Gastrocnemius medialis (tissue), 4 donors: ENCODE results near the gene HOXA6. TPM values are rescaled to one million over a fixed set of nuclear protein-coding genes. Genes with fewer than 3 reads are reported as not detected.

Experiments used
- ATAC-seq, 2 donors: fragments of 150-250 bp; one replicate each; pipeline ENCODE4 v1.9.1; 2016
- DNase-seq, 2 donors: peaks; one replicate each; pipeline ENCODE4 v3.0.0-alpha.2; 2019
- H3K27ac ChIP-seq, 4 donors: fragments of 200-600 bp; sonication (generic); 1 replicate in 1 of 4; 2 replicates in 3 of 4; pipeline ENCODE4 v1.5.1; 2016 to 2018; ENCODE audit warnings: mild to moderate bottlenecking in 2 of 4, moderate library complexity in 1 of 4
- H3K27me3 ChIP-seq, 3 donors: fragments of 200-600 bp; sonication (generic) in 2 of 3; 1 replicate in 1 of 3; 2 replicates in 2 of 3; pipeline versions ENCODE4 v1.5.1 to v1.6.0; 2016 to 2019; ENCODE audit warnings: mild to moderate bottlenecking in 1 of 3, moderate library complexity in 1 of 3
- H3K36me3 ChIP-seq, 2 donors: fragments of 200-600 bp; sonication (generic) in 1 of 2; one replicate each; pipeline ENCODE4 v1.5.1; 2017 to 2018
- H3K4me1 ChIP-seq, 2 donors: fragments of 200-600 bp; sonication (generic) in 1 of 2; one replicate each; pipeline ENCODE4 v1.5.1; 2016 to 2017; ENCODE audit warnings: mild to moderate bottlenecking in 2 of 2
- H3K4me3 ChIP-seq, 4 donors: fragments of 200-600 bp; sonication (generic) in 3 of 4; 1 replicate in 1 of 4; 2 replicates in 3 of 4; pipeline ENCODE4 v1.5.1; 2016 to 2019; ENCODE audit warnings: mild to moderate bottlenecking in 2 of 4
- H3K9me3 ChIP-seq, 3 donors: fragments of 200-600 bp; sonication (generic) in 2 of 3; 1 replicate in 1 of 3; 2 replicates in 2 of 3; pipeline ENCODE4 v1.5.1; 2016 to 2019
- POLR2A ChIP-seq, 2 donors: fragments of 450-650 bp; IDR thresholded peaks; one replicate each; pipeline ENCODE4 v1.6.1; 2017; ENCODE audit warnings: antibody characterized with exemption in 2 of 2, mild to moderate bottlenecking in 2 of 2, moderate library complexity in 2 of 2
- in situ Hi-C, 4 donors: fragments of 200-750 bp; cut with MboI; loops; one replicate each; pipeline versions ENCODE4 v1.15.0 to v1.8.0; 2017; ENCODE audit warnings: low sequenced_read_pairs in 4 of 4
- intact Hi-C: fragments of 100-400 bp; cut with DNase I; formaldehyde crosslinking; loops from one replicate; pipeline ENCODE4 v1.15.1; 2023; ENCODE audit warnings: low total_unique reads
- total RNA-seq, 4 donors: library from RNA; depleted of rRNA; stranded (reverse); fragments of >200 nt; gene quantifications; one replicate each; pipeline versions ENCODE4 v1.1.0 to v1.2.3, GENCODE V29; 2016
- TF ChIP-seq, protein P1 (sequence below), 5 experiments: fragments of 450-650 bp in 3 of 5; fragments of 200-600 bp in 2 of 5; sonication (generic) in 2 of 5; IDR thresholded peaks in 4 of 5; conservative IDR thresholded peaks in 1 of 5; 1 replicate in 4 of 5; 2 replicates in 1 of 5; pipeline ENCODE4 v1.5.1; 2016 to 2019; ENCODE audit warnings: antibody characterized with exemption in 5 of 5, mild to moderate bottlenecking in 3 of 5, moderate library complexity in 3 of 5

Gene HOXA6
- total RNA-seq, 4 donors from 2014 or later, result 2.6 to 5.6 (median 4.2) TPM

DNA sequence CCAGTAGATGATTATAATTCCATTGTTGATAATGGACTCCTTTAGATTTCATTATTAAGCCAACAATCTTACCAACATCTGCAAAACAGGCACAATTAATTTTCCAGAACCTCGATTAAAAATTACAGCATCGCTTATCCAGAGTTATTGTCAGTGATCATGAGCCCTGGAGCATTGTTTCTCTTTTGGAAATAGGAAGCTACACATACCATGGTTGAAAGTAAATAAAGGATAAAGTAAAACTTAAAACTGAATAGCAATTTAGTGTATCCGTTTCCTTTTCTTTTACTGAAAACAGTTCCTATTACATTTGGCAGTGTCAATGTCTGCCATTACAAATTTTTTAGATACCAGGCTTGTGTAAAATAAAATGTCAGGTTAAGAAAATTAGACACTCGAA lies 35.2 kb downstream of the HOXA6 start:
- TF ChIP-seq POLR2A (IDR thresholded peaks at IDR 0.05), result no peak
- TF ChIP-seq, protein P1, sequence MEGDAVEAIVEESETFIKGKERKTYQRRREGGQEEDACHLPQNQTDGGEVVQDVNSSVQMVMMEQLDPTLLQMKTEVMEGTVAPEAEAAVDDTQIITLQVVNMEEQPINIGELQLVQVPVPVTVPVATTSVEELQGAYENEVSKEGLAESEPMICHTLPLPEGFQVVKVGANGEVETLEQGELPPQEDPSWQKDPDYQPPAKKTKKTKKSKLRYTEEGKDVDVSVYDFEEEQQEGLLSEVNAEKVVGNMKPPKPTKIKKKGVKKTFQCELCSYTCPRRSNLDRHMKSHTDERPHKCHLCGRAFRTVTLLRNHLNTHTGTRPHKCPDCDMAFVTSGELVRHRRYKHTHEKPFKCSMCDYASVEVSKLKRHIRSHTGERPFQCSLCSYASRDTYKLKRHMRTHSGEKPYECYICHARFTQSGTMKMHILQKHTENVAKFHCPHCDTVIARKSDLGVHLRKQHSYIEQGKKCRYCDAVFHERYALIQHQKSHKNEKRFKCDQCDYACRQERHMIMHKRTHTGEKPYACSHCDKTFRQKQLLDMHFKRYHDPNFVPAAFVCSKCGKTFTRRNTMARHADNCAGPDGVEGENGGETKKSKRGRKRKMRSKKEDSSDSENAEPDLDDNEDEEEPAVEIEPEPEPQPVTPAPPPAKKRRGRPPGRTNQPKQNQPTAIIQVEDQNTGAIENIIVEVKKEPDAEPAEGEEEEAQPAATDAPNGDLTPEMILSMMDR (IDR thresholded peaks at IDR 0.05 in 4 of 5, conservative IDR thresholded peaks at IDR 0.05 in 1 of 5), result no peak
- peaks cover 21 to 30% of the 10 kb centered on the region in 2 donors for H3K4me1 ChIP-seq
- H3K4me3 ChIP-seq, result peak overlapping the region in 1 of 4 donors; percentile 53
- DNase-seq, result no peak
- no peaks in the 10 kb centered on the region for H3K27me3 ChIP-seq
- H3K27ac ChIP-seq, result peak overlapping the region; percentile 66 to 87 (median 82)
- no peak for ATAC-seq
- in situ Hi-C loops (no loop called here), intact Hi-C loops (no loop called here)
- H3K9me3 ChIP-seq, result no peaks in the 10 kb centered on the region
- no peaks in the 10 kb centered on the region for H3K36me3 ChIP-seq

DNA sequence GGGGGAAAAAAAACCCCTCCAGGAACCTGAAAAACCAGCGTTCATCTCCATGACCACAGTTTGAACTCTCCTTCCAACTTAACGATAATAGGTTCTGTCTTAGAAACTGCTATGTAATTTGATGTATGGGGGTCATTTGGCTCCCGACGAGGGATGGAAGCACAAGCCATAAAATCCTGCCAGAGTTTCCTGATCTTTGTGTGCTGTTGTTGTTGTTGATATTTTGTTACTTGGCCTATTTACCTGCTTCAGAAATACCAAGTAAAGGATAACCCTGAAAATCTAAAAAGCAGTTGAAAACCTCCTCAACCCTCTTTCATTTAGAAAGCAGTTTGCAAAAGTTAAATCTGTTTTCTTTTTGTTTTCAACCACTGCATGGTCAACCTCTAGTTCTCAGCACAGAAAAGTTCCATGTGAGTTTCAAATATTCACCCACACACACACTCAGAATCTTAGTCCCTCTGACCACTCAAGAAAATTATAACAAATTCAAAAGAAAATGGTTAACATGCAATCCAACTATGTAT lies 35.8 kb downstream of the HOXA6 start:
- DNase-seq (no peak), ATAC-seq (no peak)
- no peaks in the 10 kb centered on the region for H3K36me3 ChIP-seq
- H3K27me3 ChIP-seq, result no peaks in the 10 kb centered on the region
- H3K27ac ChIP-seq, result peak overlapping the region; percentile 66 to 85 (median 72)
- H3K4me3 ChIP-seq, result no peak overlapping the region
- in situ Hi-C loops, result no loop called here
- H3K9me3 ChIP-seq, result no peaks in the 10 kb centered on the region
- no peak for TF ChIP-seq POLR2A (IDR thresholded peaks at IDR 0.05)
- TF ChIP-seq, protein P1 (IDR thresholded peaks at IDR 0.05 in 4 of 5, conservative IDR thresholded peaks at IDR 0.05 in 1 of 5), result no peak
- H3K4me1 ChIP-seq, result peaks cover 21 to 32% of the 10 kb centered on the region in 2 donors
- intact Hi-C loops, result no loop called here

DNA sequence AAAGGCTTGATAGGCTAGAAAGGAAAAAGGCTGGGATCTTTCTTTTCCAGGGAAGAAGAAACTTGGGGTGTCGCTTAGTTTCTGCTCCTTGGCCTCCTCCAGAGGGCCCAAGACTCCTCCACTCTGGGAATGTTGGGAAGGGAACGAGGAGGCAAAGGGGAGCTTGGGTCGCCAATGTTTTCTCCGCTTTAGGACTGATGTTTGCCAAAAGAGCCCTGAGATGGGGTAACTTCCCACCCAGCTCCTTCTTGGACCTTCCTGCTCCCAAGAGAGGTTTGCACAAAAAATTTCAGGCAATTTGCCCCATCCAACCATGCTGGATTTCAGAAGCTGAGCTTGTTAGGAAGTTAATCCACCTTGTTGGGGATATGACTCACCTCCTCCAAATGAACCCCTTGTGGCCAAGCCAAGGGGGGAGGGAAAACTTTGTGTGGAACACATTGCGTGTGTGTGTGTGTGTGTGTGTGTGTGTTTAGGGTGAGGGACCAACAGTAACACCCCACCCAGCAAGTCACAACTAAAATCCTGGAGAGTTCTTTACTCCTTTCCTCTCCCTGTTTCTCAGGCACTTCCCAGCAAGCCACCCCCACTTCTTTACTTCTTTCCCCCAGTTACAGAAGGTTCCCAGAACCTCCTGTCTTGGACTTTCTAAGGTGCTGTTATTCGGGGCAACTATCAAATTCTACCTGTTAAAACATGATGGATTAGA lies 36.4 kb downstream of the HOXA6 start:
- H3K36me3 ChIP-seq, result no peaks in the 10 kb centered on the region
- intact Hi-C loops (no loop called here), in situ Hi-C loops (no loop called here)
- TF ChIP-seq, protein P1 (IDR thresholded peaks at IDR 0.05 in 4 of 5, conservative IDR thresholded peaks at IDR 0.05 in 1 of 5), result no peak
- TF ChIP-seq POLR2A (IDR thresholded peaks at IDR 0.05), result no peak
- no peaks in the 10 kb centered on the region for H3K9me3 ChIP-seq
- H3K4me1 ChIP-seq, result peaks cover 21 to 38% of the 10 kb centered on the region in 2 donors
- peak overlapping the region in 2 of 4 donors; percentile 14 to 31 for H3K4me3 ChIP-seq
- peak overlapping the region; percentile 66 to 85 (median 72) for H3K27ac ChIP-seq
- DNase-seq (no peak), ATAC-seq (peak in 1 of 2 donors; percentile 4)
- H3K27me3 ChIP-seq, result no peaks in the 10 kb centered on the region

DNA sequence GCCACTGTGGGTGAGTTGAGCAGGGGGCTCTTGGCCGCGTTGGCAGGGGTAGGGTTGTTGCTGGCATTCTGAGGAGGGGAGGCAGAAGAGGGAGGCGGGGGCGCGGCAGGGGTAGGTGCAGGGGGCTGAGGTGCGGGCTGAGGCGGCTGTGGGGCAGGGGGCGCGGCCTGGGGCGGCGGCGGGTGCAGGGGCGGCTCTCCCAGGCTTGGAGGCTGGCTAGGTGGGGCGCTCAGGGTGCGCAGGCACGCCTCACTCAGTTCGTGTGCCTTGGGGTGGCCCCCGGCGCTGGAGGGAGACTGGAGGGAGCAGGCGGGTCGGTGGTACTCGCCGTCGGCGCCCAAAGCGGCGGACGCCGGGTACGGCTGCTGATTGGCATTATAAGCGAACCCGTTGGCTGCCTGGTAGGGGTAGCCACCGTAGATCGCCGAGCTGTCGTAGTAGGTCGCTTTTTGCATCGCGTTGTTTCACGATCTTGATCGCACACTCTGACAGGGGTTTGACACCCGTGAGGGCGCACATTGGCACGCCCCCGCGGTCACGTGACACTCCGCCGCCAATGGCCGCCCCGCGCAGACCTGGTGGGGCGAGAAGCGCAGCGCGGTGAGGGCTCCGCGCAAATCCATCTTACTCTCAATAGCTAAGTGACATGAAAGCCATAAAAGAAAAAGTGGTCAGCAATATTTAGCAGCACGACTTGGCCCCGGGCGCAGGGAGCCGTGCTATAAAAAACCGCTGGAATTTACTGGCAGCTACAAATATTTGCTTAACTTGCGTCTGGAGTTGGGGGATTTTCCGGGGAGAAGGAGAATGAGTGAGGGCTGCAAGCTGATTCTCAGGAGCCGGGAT lies 37.2 kb downstream of the HOXA6 start:
- no peaks in the 10 kb centered on the region for H3K9me3 ChIP-seq
- peak overlapping the region in 3 of 4 donors; percentile 14 to 36 (median 31) for H3K4me3 ChIP-seq
- in situ Hi-C loops (no loop called here), intact Hi-C loops (no loop called here)
- H3K36me3 ChIP-seq, result no peaks in the 10 kb centered on the region
- peak overlapping the region; percentile 66 to 85 (median 72) for H3K27ac ChIP-seq
- DNase-seq (no peak), ATAC-seq (no peak)
- H3K4me1 ChIP-seq, result peaks cover 21 to 39% of the 10 kb centered on the region in 2 donors
- TF ChIP-seq, protein P1 (IDR thresholded peaks at IDR 0.05 in 4 of 5, conservative IDR thresholded peaks at IDR 0.05 in 1 of 5), result no peak
- no peak for TF ChIP-seq POLR2A (IDR thresholded peaks at IDR 0.05)
- H3K27me3 ChIP-seq, result no peaks in the 10 kb centered on the region
